NCI-H2227 (cell line): ENCODE data around the gene COL20A1.
"Not testable (repeated sequence)": the region's sequence is repeated elsewhere in the genome, so short reads cannot be mapped to it uniquely, and the experiment has no call there.

Experiments
- DNase-seq: peaks from one replicate; lab custom pipeline; 2025; ENCODE audit not compliant: unreplicated experiment; lab: John Stamatoyannopoulos, UW

Gene COL20A1

GRCh38 chr20:63330084-63330760 is 37.2 kb downstream of the COL20A1 start:
- no peak for DNase-seq

GRCh38 chr20:63330940-63331339 is 38.0 kb downstream of the COL20A1 start:
- DNase-seq, result no peak

GRCh38 chr20:63331741-63332400 is 38.9 kb downstream of the COL20A1 start:
- no peak for DNase-seq

GRCh38 chr20:63332488-63333240 is 39.7 kb downstream of the COL20A1 start:
- no peak for DNase-seq

- no peak for DNase-seq
These were observed 40.4 kb downstream of the COL20A1 start for GRCh38 chr20:63333241-63333836.

- DNase-seq, result no peak
These were observed 41.4 kb downstream of the COL20A1 start for GRCh38 chr20:63334356-63334755.

- not testable (repeated sequence) for DNase-seq
These were observed 42.1 kb downstream of the COL20A1 start for GRCh38 chr20:63335060-63335459.

GRCh38 chr20:63335711-63336110 is 42.7 kb downstream of the COL20A1 start:
- no peak for DNase-seq

GRCh38 chr20:63336232-63336752 is 43.3 kb downstream of the COL20A1 start:
- DNase-seq, result no peak

GRCh38 chr20:63337786-63338420 is 44.9 kb downstream of the COL20A1 start:
- no peak for DNase-seq

- DNase-seq, result not testable (repeated sequence)
These were observed 46.4 kb downstream of the COL20A1 start for GRCh38 chr20:63339154-63340094.

GRCh38 chr20:63340158-63340688 is 47.2 kb downstream of the COL20A1 start:
- not testable (repeated sequence) for DNase-seq

- DNase-seq, result no peak
These were observed 49.8 kb downstream of the COL20A1 start for GRCh38 chr20:63342561-63343459.

GRCh38 chr20:63343460-63344445 is 50.8 kb downstream of the COL20A1 start:
- DNase-seq, result no peak

GRCh38 chr20:63344616-63345327 is 51.8 kb downstream of the COL20A1 start:
- no peak for DNase-seq

- DNase-seq, result no peak
These were observed 52.5 kb downstream of the COL20A1 start for GRCh38 chr20:63345328-63346100.
